Astrocyte (in vitro differentiated cells and primary cell): ENCODE results near the gene RPS6KB2. TPM values are rescaled to one million over a fixed set of nuclear protein-coding genes. Genes with fewer than 3 reads are reported as not detected.
A peak's percentile ranks its signal among the peaks of the same experiment; 100 is the strongest.

ENCODE experiments used
- DNase-seq: peaks from one replicate; pipeline ENCODE4 v3.0.0-alpha.2; 2010; ENCODE audit warnings: low read depth
- FAIRE-seq: peaks from 2 replicates; lab custom pipeline; 2011; peaks lifted over from hg19 to GRCh38; lab: Jason Lieb, UNC
- H2AFZ ChIP-seq: 2 replicates; pipeline ENCODE4 v1.6.0; 2012; ENCODE audit warnings: low read depth, low read length, inconsistent platforms
- H3K27ac ChIP-seq: 2 replicates; pipeline ENCODE4 v1.5.1; 2011; ENCODE audit warnings: low read depth, low read length, inconsistent platforms
- H3K27me3 ChIP-seq: 2 replicates; pipeline ENCODE4 v1.6.0; 2011; ENCODE audit warnings: low read length, inconsistent platforms; ENCODE audit not compliant: insufficient read depth
- H3K36me3 ChIP-seq: 2 replicates; pipeline ENCODE4 v1.5.1; 2011; ENCODE audit warnings: low read length, inconsistent platforms; ENCODE audit not compliant: insufficient read depth
- H3K4me1 ChIP-seq: 2 replicates; pipeline ENCODE4 v1.5.1; 2011; ENCODE audit warnings: low read length, inconsistent platforms; ENCODE audit not compliant: insufficient read depth
- H3K4me2 ChIP-seq: 2 replicates; pipeline ENCODE4 v1.6.0; 2012; ENCODE audit warnings: low read length, inconsistent platforms
- H3K4me3 ChIP-seq: 2 replicates; pipeline ENCODE4 v1.5.1; 2011; ENCODE audit warnings: low read depth, mild to moderate bottlenecking, low read length, inconsistent platforms; ENCODE audit not compliant: insufficient read depth
- H3K79me2 ChIP-seq: 2 replicates; pipeline ENCODE4 v1.6.0; 2012; ENCODE audit warnings: mild to moderate bottlenecking, low read length, inconsistent platforms; ENCODE audit not compliant: insufficient read depth
- H3K9ac ChIP-seq: 2 replicates; pipeline ENCODE4 v1.6.0; 2012; ENCODE audit warnings: mild to moderate bottlenecking, low read length, inconsistent platforms
- H3K9me3 ChIP-seq: 2 replicates; pipeline ENCODE4 v1.5.1; 2012; ENCODE audit warnings: low read depth, mild to moderate bottlenecking, low read length, inconsistent platforms; ENCODE audit not compliant: insufficient read depth
- H4K20me1 ChIP-seq: 2 replicates; pipeline ENCODE4 v1.6.0; 2012; ENCODE audit warnings: low read length, inconsistent platforms; ENCODE audit not compliant: insufficient read depth
- H3K27ac Mint-ChIP-seq: one replicate; pipeline ENCODE4 v1.8.0; 2021; ENCODE audit warnings: mild to moderate bottlenecking, mixed read lengths; ENCODE audit not compliant: unreplicated experiment
- H3K27me3 Mint-ChIP-seq: one replicate; pipeline ENCODE4 v1.8.0; 2021; ENCODE audit warnings: low read depth, mixed read lengths; ENCODE audit not compliant: unreplicated experiment
- H3K36me3 Mint-ChIP-seq: one replicate; pipeline ENCODE4 v1.8.0; 2021; ENCODE audit warnings: low read depth, mixed read lengths; ENCODE audit not compliant: unreplicated experiment
- H3K4me1 Mint-ChIP-seq: one replicate; pipeline ENCODE4 v1.8.0; 2021; ENCODE audit warnings: low read depth, mixed read lengths; ENCODE audit not compliant: unreplicated experiment
- H3K4me3 Mint-ChIP-seq: one replicate; pipeline ENCODE4 v1.8.0; 2021; ENCODE audit warnings: mild to moderate bottlenecking, moderate library complexity, mixed read lengths; ENCODE audit not compliant: unreplicated experiment
- H3K9me3 Mint-ChIP-seq: one replicate; pipeline ENCODE4 v1.8.0; 2021; ENCODE audit warnings: mild to moderate bottlenecking, mixed read lengths; ENCODE audit not compliant: unreplicated experiment
- EZH2 ChIP-seq: IDR thresholded peaks from 2 replicates; pipeline ENCODE4 v1.6.1; 2012; ENCODE audit warnings: mild to moderate bottlenecking, low read length, inconsistent platforms; ENCODE audit not compliant: insufficient read depth
- total RNA-seq: library from RNA; stranded (reverse); gene quantifications from 2 replicates; pipeline ENCODE4 v1.2.1, GENCODE V29; 2021
- TF ChIP-seq, protein P1 (sequence below): IDR thresholded peaks from 2 replicates; pipeline ENCODE4 v1.5.1; 2011; ENCODE audit warnings: low read depth, mild to moderate bottlenecking, inconsistent platforms, low read length, moderate library complexity; ENCODE audit not compliant: insufficient read depth

The RPS6KB2 gene
- total RNA-seq, 1 donor from 2014 or later = 52.9 TPM

GRCh38 chr11:67429038-67429668 lies 859 bp downstream of the RPS6KB2 start:
- Histone ChIP-seq H3K4me2 (peak overlapping the region; percentile 100), H3K27me3 (no peaks in the 10 kb centered on the region), H4K20me1 (peaks cover 3% of the 10 kb centered on the region), H2AFZ (peak overlapping the region; percentile 87), H3K4me1 (peaks cover 14% of the 10 kb centered on the region), H3K4me3 (peak overlapping the region; percentile 99), H3K9ac (peak overlapping the region; percentile 98), H3K9me3 (no peaks in the 10 kb centered on the region), H3K79me2 (peaks cover 26% of the 10 kb centered on the region), H3K36me3 (peaks cover 6% of the 10 kb centered on the region), H3K27ac (peak overlapping the region; percentile 85)
- no peak for DNase-seq
- TF ChIP-seq, protein P1, sequence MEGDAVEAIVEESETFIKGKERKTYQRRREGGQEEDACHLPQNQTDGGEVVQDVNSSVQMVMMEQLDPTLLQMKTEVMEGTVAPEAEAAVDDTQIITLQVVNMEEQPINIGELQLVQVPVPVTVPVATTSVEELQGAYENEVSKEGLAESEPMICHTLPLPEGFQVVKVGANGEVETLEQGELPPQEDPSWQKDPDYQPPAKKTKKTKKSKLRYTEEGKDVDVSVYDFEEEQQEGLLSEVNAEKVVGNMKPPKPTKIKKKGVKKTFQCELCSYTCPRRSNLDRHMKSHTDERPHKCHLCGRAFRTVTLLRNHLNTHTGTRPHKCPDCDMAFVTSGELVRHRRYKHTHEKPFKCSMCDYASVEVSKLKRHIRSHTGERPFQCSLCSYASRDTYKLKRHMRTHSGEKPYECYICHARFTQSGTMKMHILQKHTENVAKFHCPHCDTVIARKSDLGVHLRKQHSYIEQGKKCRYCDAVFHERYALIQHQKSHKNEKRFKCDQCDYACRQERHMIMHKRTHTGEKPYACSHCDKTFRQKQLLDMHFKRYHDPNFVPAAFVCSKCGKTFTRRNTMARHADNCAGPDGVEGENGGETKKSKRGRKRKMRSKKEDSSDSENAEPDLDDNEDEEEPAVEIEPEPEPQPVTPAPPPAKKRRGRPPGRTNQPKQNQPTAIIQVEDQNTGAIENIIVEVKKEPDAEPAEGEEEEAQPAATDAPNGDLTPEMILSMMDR = no peak
- TF ChIP-seq EZH2 = no peak
- Mint-ChIP-seq H3K4me3 (peak overlapping the region; percentile 97), H3K9me3 (no peaks in the 10 kb centered on the region), H3K36me3 (peaks cover 8% of the 10 kb centered on the region), H3K4me1 (peaks cover 2% of the 10 kb centered on the region), H3K27me3 (no peaks in the 10 kb centered on the region), H3K27ac (peak overlapping the region; percentile 64)
- FAIRE-seq = no peak

DNA sequence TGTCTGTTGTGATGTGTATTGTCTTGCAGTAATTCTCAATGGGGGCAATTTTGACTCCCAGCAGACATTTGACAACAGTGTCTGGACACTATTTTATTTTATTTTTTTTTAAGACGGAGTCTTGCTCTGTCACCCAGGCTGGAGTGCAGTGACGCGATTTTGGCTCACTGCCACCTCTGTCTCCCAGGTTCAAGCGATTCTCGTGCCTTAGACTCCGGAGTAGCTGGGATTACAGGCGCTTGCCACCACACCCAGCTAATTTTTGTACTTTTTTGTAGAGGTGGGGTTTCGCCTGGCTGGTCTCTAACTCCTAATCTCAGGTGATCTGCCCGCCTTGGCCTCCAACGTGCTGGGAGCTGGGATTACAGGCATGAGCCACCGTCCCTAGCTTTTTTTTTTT lies 1.4 kb downstream of the RPS6KB2 start:
- Mint-ChIP-seq H3K27ac (no peak overlapping the region), H3K4me1 (peaks cover 2% of the 10 kb centered on the region), H3K4me3 (peak overlapping the region; percentile 97), H3K36me3 (peaks cover 8% of the 10 kb centered on the region), H3K9me3 (no peaks in the 10 kb centered on the region), H3K27me3 (no peaks in the 10 kb centered on the region)
- Histone ChIP-seq H2AFZ (no peak overlapping the region), H3K9me3 (no peaks in the 10 kb centered on the region), H3K27ac (no peak overlapping the region), H3K79me2 (peaks cover 26% of the 10 kb centered on the region), H3K9ac (peak overlapping the region; percentile 98), H3K36me3 (peaks cover 8% of the 10 kb centered on the region), H3K4me1 (peaks cover 14% of the 10 kb centered on the region), H3K27me3 (no peaks in the 10 kb centered on the region), H4K20me1 (peaks cover 3% of the 10 kb centered on the region), H3K4me3 (no peak overlapping the region), H3K4me2 (peak overlapping the region; percentile 100)
- FAIRE-seq = no peak
- no peak for DNase-seq
- TF ChIP-seq, protein P1 = no peak
- no peak for TF ChIP-seq EZH2
